Right kidney (tissue), 9 donors: Measurements from ENCODE around the gene LRRC32.

Experiments used
- DNase-seq: peaks from one replicate; pipeline ENCODE4 v3.0.0-alpha.2; 2016
- long read RNA-seq, 8 donors: transcript quantifications; one replicate each; lab custom pipeline, GENCODE V29; 2026

The LRRC32 gene, protein sequence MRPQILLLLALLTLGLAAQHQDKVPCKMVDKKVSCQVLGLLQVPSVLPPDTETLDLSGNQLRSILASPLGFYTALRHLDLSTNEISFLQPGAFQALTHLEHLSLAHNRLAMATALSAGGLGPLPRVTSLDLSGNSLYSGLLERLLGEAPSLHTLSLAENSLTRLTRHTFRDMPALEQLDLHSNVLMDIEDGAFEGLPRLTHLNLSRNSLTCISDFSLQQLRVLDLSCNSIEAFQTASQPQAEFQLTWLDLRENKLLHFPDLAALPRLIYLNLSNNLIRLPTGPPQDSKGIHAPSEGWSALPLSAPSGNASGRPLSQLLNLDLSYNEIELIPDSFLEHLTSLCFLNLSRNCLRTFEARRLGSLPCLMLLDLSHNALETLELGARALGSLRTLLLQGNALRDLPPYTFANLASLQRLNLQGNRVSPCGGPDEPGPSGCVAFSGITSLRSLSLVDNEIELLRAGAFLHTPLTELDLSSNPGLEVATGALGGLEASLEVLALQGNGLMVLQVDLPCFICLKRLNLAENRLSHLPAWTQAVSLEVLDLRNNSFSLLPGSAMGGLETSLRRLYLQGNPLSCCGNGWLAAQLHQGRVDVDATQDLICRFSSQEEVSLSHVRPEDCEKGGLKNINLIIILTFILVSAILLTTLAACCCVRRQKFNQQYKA
- long read RNA-seq, donor 1, full-length matches to known transcripts, result 13 of 13 reads
- long read RNA-seq, donor 1, partial matches to known transcripts, result 0 of 13 reads
- long read RNA-seq, donor 1, other reads (novel, unspliced or antisense), result 0 of 13 reads
- long read RNA-seq, donor 2, full-length matches to known transcripts, result 10 of 28 reads
- long read RNA-seq, donor 2, partial matches to known transcripts, result 18 of 28 reads
- long read RNA-seq, donor 2, other reads (novel, unspliced or antisense), result 0 of 28 reads
- long read RNA-seq, donor 3, full-length matches to known transcripts, result 10 of 10 reads
- long read RNA-seq, donor 3, partial matches to known transcripts, result 0 of 10 reads
- long read RNA-seq, donor 3, other reads (novel, unspliced or antisense), result 0 of 10 reads
- long read RNA-seq, donor 4, full-length matches to known transcripts, result 20 of 20 reads
- long read RNA-seq, donor 4, partial matches to known transcripts, result 0 of 20 reads
- long read RNA-seq, donor 4, other reads (novel, unspliced or antisense), result 0 of 20 reads
- long read RNA-seq, donor 5, full-length matches to known transcripts, result 15 of 51 reads
- long read RNA-seq, donor 5, partial matches to known transcripts, result 36 of 51 reads
- long read RNA-seq, donor 5, other reads (novel, unspliced or antisense), result 0 of 51 reads
- long read RNA-seq, donor 6, full-length matches to known transcripts, result 14 of 14 reads
- long read RNA-seq, donor 6, partial matches to known transcripts, result 0 of 14 reads
- long read RNA-seq, donor 6, other reads (novel, unspliced or antisense), result 0 of 14 reads
- long read RNA-seq, donor 7, full-length matches to known transcripts, result 34 of 34 reads
- long read RNA-seq, donor 7, partial matches to known transcripts, result 0 of 34 reads
- long read RNA-seq, donor 7, other reads (novel, unspliced or antisense), result 0 of 34 reads
- long read RNA-seq, donor 8, full-length matches to known transcripts, result 19 of 19 reads
- long read RNA-seq, donor 8, partial matches to known transcripts, result 0 of 19 reads
- long read RNA-seq, donor 8, other reads (novel, unspliced or antisense), result 0 of 19 reads

DNA sequence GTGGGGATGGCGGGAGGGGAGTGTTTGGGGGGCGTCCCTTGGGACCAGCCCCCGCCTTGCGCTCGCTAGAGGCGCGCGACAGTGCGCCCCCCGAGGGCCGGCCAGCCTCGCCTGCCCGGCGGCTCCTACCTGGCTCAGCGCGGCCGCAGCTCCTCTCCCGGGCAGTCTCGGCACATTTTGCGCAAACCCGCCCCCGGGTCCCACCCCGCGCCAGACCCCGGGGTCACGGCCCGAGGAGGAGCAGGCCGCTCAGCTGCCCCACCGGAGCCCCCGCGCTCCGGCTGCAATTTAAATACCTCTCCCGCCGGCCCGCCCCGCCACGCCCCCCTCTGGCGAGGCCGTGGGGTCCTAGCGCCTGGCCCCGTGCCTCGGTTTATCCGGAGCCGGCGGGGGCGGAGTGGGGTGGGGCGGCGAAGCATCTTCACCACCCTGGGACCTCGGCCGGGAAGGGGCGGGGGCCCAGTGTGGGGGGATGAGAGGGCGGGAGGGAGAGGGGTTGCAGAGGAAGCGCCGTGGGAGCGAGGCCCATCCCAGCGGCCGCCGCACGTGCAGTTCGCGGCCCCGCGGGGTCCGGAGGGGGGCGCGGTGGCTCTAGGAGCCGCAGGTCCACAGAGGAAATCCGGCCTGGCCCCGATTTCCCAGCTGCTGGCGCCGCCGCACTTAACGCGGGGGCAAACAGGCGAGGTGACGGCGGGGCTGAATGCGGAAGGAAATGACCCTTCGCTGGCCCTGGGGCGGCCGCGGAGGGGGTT, at the start of gene LRRC32:
Gene LRRC32, minus strand, starts transcription at position 263 of the 752 bp plus-strand sequence. CDS start 4,793 bp downstream, outside the sequence.
- DNase-seq, result peak; percentile 62

GRCh38 chr11:76719686-76720085, 49.1 kb upstream of the LRRC32 start:
- DNase-seq, result no peak

- DNase-seq, result no peak
These were observed 48.7 kb upstream of the LRRC32 start for GRCh38 chr11:76719281-76719680.

- DNase-seq, result no peak
These were observed 47.3 kb upstream of the LRRC32 start for GRCh38 chr11:76717816-76718215.

DNA sequence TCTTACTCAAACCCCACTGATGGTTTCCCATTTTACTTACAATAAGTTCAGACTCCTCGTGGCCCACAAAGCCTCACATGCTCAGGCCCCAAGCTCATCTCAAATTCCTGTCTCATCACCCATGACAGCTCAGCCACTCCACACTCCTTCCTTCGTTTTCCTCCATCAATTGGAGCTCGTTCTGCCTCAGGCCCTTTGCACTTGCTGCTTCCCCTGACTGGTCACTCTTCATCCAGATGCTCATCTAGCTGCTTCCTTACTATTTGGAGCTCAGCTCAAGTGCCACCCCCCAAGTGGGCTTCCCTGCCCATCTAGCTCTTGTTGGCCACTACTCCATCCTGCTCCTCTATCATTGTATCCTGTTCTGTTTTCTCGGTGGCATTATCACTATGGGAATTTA, 46.8 kb upstream of the LRRC32 start:
- DNase-seq, result no peak

GRCh38 chr11:76716268-76716667, 45.7 kb upstream of the LRRC32 start:
- no peak for DNase-seq

- no peak for DNase-seq
These were observed 43.9 kb upstream of the LRRC32 start for GRCh38 chr11:76714493-76714892.

- DNase-seq, result no peak
These were observed 43.0 kb upstream of the LRRC32 start for GRCh38 chr11:76713499-76713898.

DNA sequence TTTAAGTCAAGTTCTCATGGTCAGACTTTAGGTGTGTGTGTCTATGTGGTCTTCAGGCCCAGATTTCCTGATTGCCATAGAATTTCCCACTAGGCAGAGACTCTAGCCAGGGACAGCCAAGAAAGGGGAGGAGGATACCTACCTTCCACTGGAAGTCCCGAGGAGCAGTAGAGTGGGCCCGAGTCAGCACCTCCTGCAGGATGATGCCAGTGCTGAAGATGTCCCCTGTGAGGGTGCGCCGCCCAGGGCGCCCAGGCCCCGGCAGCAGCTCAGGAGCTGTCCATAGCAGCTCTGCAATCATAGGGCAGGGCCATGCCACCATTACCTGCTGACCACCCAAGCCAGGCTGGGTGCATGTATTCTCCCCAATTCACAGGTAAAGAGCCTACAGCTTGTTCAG, 41.6 kb upstream of the LRRC32 start:
- no peak for DNase-seq

DNA sequence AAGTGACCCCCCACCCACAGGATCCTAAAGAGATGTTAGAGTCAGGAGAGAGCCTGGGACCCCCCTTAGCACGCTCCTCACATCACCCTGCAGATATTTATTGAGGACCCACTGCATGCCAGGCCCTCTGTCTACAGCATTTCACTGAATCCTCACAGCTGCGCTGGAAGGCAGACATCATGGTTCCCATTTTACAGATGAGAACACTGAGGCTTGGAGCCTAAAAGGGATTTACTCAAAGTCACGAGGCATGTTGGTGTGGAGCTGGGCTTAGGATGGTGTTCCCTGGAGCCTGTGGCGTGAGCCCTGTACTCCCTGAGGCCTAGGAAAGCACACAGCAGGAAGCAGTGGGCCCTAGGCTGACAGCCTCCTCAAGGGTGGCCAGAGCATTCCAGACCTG, 39.2 kb upstream of the LRRC32 start:
- no peak for DNase-seq

- DNase-seq, result no peak
These were observed 38.6 kb upstream of the LRRC32 start for GRCh38 chr11:76708972-76709660.

GRCh38 chr11:76707293-76707825, 36.8 kb upstream of the LRRC32 start:
- no peak for DNase-seq

- DNase-seq, result no peak
These were observed 36.1 kb upstream of the LRRC32 start for GRCh38 chr11:76706667-76707066.

GRCh38 chr11:76705826-76706225, 35.3 kb upstream of the LRRC32 start:
- no peak for DNase-seq

DNA sequence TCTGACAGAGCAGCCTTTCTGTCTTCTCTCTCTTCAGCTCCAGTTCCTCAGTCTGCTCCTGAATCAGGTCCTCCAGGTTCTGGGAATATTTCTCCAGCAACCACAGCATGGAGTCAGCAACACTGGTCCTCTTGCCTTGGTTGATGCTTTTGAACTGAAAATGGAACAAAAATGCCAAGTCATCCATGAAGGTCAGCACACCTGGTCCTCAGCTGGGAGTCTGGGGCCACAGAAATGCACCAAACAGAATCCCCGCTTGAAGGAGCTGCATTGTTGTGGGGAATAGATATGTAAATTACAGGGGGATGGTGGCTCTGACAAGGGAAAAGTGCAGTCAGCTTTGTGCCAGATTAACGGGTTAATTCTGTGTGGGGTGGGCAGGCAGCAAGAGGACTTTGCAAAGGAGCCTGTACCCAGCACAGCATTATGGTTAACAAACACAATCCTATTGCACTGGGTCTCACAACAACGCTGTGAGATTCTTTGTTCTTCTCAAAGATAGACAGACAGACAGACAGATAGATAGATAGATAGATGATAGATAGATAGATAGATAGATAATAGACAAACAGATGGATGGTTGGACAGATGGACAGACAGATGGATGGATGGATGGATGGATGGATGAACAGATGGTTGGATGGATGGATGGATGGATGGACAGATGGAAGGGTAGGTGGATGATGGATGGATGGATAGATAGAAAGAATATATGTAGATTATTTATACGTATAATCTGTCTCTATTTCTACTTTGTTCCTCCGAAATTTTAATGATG, 33.8 kb upstream of the LRRC32 start:
- no peak for DNase-seq

DNA sequence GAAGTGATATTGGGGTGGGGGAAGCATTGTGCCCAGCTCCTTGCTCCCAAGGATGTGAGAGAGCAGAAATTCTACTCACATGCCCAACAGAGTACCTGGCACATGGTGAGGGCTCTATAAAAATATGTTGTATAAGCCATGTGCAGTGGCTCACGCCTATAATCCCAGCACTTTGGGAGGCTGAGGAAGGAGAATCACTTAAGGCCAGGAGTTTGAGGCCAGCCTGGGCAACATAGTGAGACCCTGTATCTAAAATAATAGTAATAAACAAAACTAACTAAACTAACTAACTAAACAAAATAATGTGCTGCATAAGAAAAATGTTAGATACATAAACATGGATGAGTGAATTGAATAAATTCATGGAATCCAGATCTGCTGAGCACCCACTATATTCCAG, 33.2 kb upstream of the LRRC32 start:
- no peak for DNase-seq

- no peak for DNase-seq
These were observed 32.0 kb upstream of the LRRC32 start for GRCh38 chr11:76702336-76703128.
